Mucosa of descending colon (tissue), 3 donors: ENCODE data around the gene MORC2. TPM values are rescaled to one million over a fixed set of nuclear protein-coding genes. Genes with fewer than 3 reads are reported as not detected.

Experiments used
- ATAC-seq: fragments of 200-7000 bp; cut with Tn5 transposase; one replicate; pipeline ENCODE4 v1.9.1; 2020; ENCODE audit warnings: mild to moderate bottlenecking, moderate library complexity
- DNase-seq, 3 donors: peaks; one replicate each; pipeline ENCODE4 v3.0.0-alpha.2; 2020
- H3K36me3 ChIP-seq: fragments of 200-600 bp; one replicate; pipeline ENCODE4 v1.8.0; 2021; ENCODE audit warnings: low read depth, mild to moderate bottlenecking
- H3K4me1 ChIP-seq: fragments of 200-600 bp; one replicate; pipeline ENCODE4 v1.8.0; 2021; ENCODE audit warnings: low read depth, mild to moderate bottlenecking
- H3K4me3 ChIP-seq: fragments of 200-600 bp; one replicate; pipeline ENCODE4 v1.8.0; 2021; ENCODE audit warnings: mild to moderate bottlenecking
- H3K9me3 ChIP-seq: fragments of 200-600 bp; one replicate; pipeline ENCODE4 v1.8.0; 2021; ENCODE audit warnings: mild to moderate bottlenecking
- CTCF ChIP-seq: fragments of 200-600 bp; IDR thresholded peaks from one replicate; pipeline ENCODE4 v1.8.0; 2022; ENCODE audit warnings: antibody characterized with exemption, mild to moderate bottlenecking
- intact Hi-C, 2 donors: fragments of 100-400 bp; cut with DNase I in 1 of 2; cut with micrococcal nuclease in 1 of 2; formaldehyde crosslinking; loops; one replicate each; pipeline versions ENCODE4 v1.11.0 to v1.11.1; 2022; cut with DNase I, micrococcal nuclease
- total RNA-seq, 3 donors: library from RNA; stranded (reverse); fragmentation: NEBNext Ultra II Directional in 2 of 3; extraction: Animal tissue kit (Norgen Biotek cat#: 25700) in 2 of 3; gene quantifications; one replicate each; pipeline versions ENCODE4 v1.2.1 to v1.2.4, GENCODE V29; 2021 to 2023
- donor health status: DM: no; HTN: no; CAD: no; lungs with moderate emphysema.
- donor health status: DM: no; HTN: no; CAD: no.
- donor health status: DM: no; HTN: yes; CAD: no.

Gene MORC2
- total RNA-seq, 3 donors from 2014 or later, result 14.0 to 28.0 (median 20.0) TPM

DNA sequence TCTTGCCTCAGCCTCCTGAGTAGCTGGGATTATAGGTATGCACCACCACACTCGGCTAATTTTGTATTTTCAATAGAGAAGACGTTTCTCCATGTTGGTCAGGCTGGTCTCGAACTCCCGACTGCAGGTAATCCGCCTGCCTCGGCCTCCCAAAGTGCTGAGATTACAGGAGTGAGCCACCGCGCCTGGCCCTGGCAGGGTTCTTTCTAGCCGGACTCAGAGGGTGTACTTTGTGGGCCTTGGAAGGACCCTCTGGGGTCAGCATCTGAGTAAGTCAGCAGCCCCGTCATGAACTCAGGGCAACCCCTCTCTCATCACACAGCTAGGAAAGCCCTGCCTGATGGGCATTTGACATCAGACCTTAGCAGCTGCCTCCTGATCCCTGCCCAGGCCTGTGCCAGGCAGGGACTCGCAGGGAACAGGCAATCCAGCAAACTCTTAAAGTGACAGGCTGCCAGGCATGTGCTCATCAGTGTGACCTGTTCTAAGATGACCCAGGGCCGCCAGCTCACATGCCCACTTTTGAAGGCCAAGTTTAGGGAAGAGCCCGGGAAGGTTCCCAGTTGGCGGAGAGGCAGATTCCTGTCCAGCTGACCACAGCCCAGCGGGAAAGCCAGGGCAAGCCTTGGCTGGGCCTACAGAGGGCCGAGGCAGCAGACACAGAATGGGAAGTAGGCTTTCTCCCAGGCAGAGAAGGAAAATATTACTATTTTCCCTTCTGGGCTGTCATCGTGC is 92.9 kb downstream of the MORC2 start:
- Histone ChIP-seq H3K4me3 (no peak overlapping the region), H3K4me1 (no peaks in the 10 kb centered on the region), H3K9me3 (no peaks in the 10 kb centered on the region), H3K36me3 (no peaks in the 10 kb centered on the region)
- no peak for TF ChIP-seq CTCF
- intact Hi-C loops, result no loop called here
- DNase-seq (peak in 1 of 3 donors; percentile 10), ATAC-seq (no peak)

Other genes with a start within 250 kb of the MORC2 start
- 10 to 100 TPM; 68.2 to 83.2 (median 72.0) TPM for gene TUG1, start 491 bp upstream of the MORC2 start, total RNA-seq
- gene SMTN, start 112.5 kb upstream of the MORC2 start, total RNA-seq, result 100 to 1,000 TPM in 2 of 3 donors, 10 to 100 TPM in 1; 63.6 to 799 (median 104) TPM
- 100 to 1,000 TPM in 1 of 3 donors, 10 to 100 TPM in 2; 22.3 to 286 (median 83.4) TPM for gene SELENOM, start 138.8 kb upstream of the MORC2 start, total RNA-seq
- gene INPP5J, start 154.2 kb upstream of the MORC2 start, total RNA-seq, result 10 to 100 TPM; 21.3 to 44.0 (median 24.1) TPM
- under 1 TPM in 1 of 3 donors, not detected in 2; 0.22 TPM for gene PLA2G3, start 171.7 kb upstream of the MORC2 start, total RNA-seq
- 10 to 100 TPM; 33.8 to 43.1 (median 38.4) TPM for gene RNF185, start 191.4 kb upstream of the MORC2 start, total RNA-seq
- gene LIMK2, start 243.5 kb upstream of the MORC2 start, total RNA-seq, result 100 to 1,000 TPM in 2 of 3 donors, 10 to 100 TPM in 1; 76.7 to 137 (median 120) TPM